SU-DHL-6 (cell line): ENCODE data around the gene IL27RA.

Experiments used
- H2AFZ ChIP-seq: fragments of 200-600 bp; sonication (generic); 2 replicates; pipeline ENCODE4 v1.6.1; 2014; ENCODE audit warnings: low read depth, mild to moderate bottlenecking, moderate library complexity, mixed read lengths, antibody characterized with exemption, low read length; ENCODE audit not compliant: severe bottlenecking
- H3F3A ChIP-seq: fragments of 200-600 bp; shearing (Covaris generic); 2 replicates; pipeline ENCODE4 v1.6.0; 2016; ENCODE audit warnings: antibody characterized with exemption, mild to moderate bottlenecking; ENCODE audit not compliant: insufficient read depth
- H3K27ac ChIP-seq: fragments of 200-600 bp; sonication (generic); 2 replicates; pipeline ENCODE4 v1.5.1; 2016; ENCODE audit warnings: low read depth, mild to moderate bottlenecking, low read length, moderate library complexity, mixed read lengths
- H3K27me3 ChIP-seq: fragments of 200-600 bp; sonication (generic), shearing (Covaris generic); 2 replicates; pipeline ENCODE4 v1.6.0; 2014; ENCODE audit warnings: mild to moderate bottlenecking, low read length
- H3K36me3 ChIP-seq: fragments of 200-600 bp; sonication (generic); 2 replicates; pipeline ENCODE4 v1.6.1; 2014; ENCODE audit warnings: mild to moderate bottlenecking, low read length, mixed read lengths
- H3K4me2 ChIP-seq: fragments of 300-600, 200-600 bp; shearing (Covaris generic), sonication (generic); 2 replicates; pipeline ENCODE4 v1.6.0; 2014; ENCODE audit warnings: low read length, low read depth, mild to moderate bottlenecking; ENCODE audit not compliant: poor library complexity, severe bottlenecking
- H3K4me3 ChIP-seq: fragments of 200-600 bp; sonication (generic); 2 replicates; pipeline ENCODE4 v1.5.1; 2014; ENCODE audit warnings: antibody characterized with exemption, low read length, mild to moderate bottlenecking, mixed read lengths; ENCODE audit not compliant: insufficient read depth, poor library complexity, severe bottlenecking
- H3K79me2 ChIP-seq: fragments of 200-600 bp; sonication (generic); 2 replicates; pipeline ENCODE4 v1.6.1; 2014; ENCODE audit warnings: mild to moderate bottlenecking, low read length, moderate library complexity; ENCODE audit not compliant: insufficient read depth
- H3K9ac ChIP-seq: fragments of 200-600 bp; sonication (generic); 2 replicates; pipeline ENCODE4 v1.7.0; 2014; ENCODE audit warnings: mild to moderate bottlenecking, low read length
- H3K9me2 ChIP-seq: fragments of 200-600 bp; sonication (generic); replicated peaks from 2 replicates; pipeline ENCODE4 v1.6.1; 2014; ENCODE audit warnings: low read length; ENCODE audit not compliant: insufficient read depth
- H3K9me3 ChIP-seq: fragments of 200-600 bp; sonication (generic); 2 replicates; pipeline ENCODE4 v1.6.1; 2014; ENCODE audit warnings: low read length, mixed read lengths; ENCODE audit not compliant: insufficient read depth
- H4K20me1 ChIP-seq: fragments of 200-600 bp; sonication (generic); 2 replicates; pipeline ENCODE4 v1.6.1; 2014; ENCODE audit warnings: low read depth, mild to moderate bottlenecking, antibody characterized with exemption, low read length, moderate library complexity, mixed read lengths
- EZH2phosphoT487 ChIP-seq: fragments of 200-600 bp; sonication (generic), shearing (Covaris generic); conservative IDR thresholded peaks from 2 replicates; pipeline ENCODE4 v1.6.1; 2018; ENCODE audit warnings: mild to moderate bottlenecking, antibody characterized with exemption, low read length, moderate library complexity, mixed read lengths
- TF ChIP-seq, protein P1 (sequence below): fragments of 200-600 bp; sonication (generic); IDR thresholded peaks from one replicate; pipeline ENCODE4 v1.5.1; 2017; ENCODE audit warnings: antibody characterized with exemption, mild to moderate bottlenecking, low read length, moderate library complexity; ENCODE audit not compliant: insufficient read depth, poor library complexity, severe bottlenecking

IL27RA gene

DNA sequence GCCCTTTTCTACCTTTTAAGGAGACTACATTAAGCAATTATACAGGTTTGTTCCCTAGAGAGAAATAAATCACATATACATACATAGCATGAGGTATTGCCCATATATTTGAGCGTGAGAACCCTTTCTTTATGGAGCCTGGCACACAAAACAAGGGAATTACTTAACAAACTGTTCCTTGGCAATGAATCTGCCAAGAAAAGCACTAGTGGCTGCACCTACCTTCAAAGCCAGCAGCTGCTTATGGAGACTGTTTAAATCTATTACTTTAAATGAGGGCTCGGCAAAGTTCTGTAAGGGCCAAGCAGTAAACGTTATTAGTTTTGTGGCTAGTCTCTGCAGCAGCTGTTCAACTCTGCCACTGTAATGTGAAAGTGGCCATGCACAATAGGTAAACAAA lies 32.5 kb upstream of the IL27RA start:
- H3K4me3 ChIP-seq, result no peak overlapping the region
- H3K9ac ChIP-seq, result no peak overlapping the region
- no peaks in the 10 kb centered on the region for H3K9me2 ChIP-seq
- H4K20me1 ChIP-seq, result no peaks in the 10 kb centered on the region
- H2AFZ ChIP-seq, result no peak overlapping the region
- no peaks in the 10 kb centered on the region for H3K27me3 ChIP-seq
- H3F3A ChIP-seq, result peaks cover 7% of the 10 kb centered on the region; the same call in 1 of the 2 replicates
- TF ChIP-seq, protein P1, sequence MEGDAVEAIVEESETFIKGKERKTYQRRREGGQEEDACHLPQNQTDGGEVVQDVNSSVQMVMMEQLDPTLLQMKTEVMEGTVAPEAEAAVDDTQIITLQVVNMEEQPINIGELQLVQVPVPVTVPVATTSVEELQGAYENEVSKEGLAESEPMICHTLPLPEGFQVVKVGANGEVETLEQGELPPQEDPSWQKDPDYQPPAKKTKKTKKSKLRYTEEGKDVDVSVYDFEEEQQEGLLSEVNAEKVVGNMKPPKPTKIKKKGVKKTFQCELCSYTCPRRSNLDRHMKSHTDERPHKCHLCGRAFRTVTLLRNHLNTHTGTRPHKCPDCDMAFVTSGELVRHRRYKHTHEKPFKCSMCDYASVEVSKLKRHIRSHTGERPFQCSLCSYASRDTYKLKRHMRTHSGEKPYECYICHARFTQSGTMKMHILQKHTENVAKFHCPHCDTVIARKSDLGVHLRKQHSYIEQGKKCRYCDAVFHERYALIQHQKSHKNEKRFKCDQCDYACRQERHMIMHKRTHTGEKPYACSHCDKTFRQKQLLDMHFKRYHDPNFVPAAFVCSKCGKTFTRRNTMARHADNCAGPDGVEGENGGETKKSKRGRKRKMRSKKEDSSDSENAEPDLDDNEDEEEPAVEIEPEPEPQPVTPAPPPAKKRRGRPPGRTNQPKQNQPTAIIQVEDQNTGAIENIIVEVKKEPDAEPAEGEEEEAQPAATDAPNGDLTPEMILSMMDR, result no peak
- H3K79me2 ChIP-seq, result peaks cover 4% of the 10 kb centered on the region; the same call in 1 of the 2 replicates
- H3K9me3 ChIP-seq, result peaks cover 3% of the 10 kb centered on the region; the same call in 1 of the 2 replicates
- H3K27ac ChIP-seq, result no peak overlapping the region
- no peaks in the 10 kb centered on the region for H3K36me3 ChIP-seq
- H3K4me2 ChIP-seq, result no peak overlapping the region

DNA sequence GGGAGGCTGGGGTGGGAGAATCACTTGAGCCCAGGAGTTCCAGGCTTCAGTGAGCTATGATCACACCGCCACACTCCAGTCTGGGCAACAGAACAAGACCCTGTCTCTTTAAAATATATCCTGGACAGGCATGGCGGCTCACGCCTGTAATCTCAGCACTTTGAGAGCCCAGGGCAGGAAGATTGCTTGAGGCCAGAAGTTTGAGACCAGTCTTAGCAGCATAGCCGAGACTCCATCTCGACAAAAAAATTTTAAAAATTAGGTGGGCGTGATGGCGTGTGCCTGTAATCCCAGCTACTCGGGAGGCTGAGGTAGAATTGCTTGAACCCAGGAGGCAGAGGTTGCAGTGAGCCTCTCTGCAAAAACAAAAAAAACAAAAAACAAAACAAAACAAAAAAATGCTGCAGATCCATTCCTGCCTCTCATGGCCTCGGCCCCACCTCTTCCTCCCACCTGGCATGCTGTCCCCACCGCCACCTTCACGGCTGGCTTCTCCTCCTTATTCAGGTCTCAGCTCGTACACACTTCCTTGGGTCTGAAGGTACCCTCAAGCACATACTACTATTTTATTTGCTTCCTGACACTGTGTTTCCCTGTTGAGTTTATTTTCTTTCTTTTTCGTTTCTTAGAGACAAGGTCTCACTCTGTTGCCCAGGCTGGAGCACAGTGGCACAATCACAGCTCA lies 30.7 kb upstream of the IL27RA start:
- Histone ChIP-seq H2AFZ (no peak overlapping the region), H3K9me3 (peaks cover 3% of the 10 kb centered on the region; the same call in 1 of the 2 replicates), H3K27ac (no peak overlapping the region), H4K20me1 (no peaks in the 10 kb centered on the region), H3K9ac (no peak overlapping the region), H3F3A (peaks cover 19% of the 10 kb centered on the region), H3K27me3 (no peaks in the 10 kb centered on the region), H3K36me3 (no peaks in the 10 kb centered on the region), H3K4me2 (no peak overlapping the region), H3K4me3 (no peak overlapping the region), H3K9me2 (no peaks in the 10 kb centered on the region), H3K79me2 (peaks cover 4% of the 10 kb centered on the region; the same call in 1 of the 2 replicates)
- TF ChIP-seq, protein P1, result no peak
- no peak for TF ChIP-seq EZH2phosphoT487

DNA sequence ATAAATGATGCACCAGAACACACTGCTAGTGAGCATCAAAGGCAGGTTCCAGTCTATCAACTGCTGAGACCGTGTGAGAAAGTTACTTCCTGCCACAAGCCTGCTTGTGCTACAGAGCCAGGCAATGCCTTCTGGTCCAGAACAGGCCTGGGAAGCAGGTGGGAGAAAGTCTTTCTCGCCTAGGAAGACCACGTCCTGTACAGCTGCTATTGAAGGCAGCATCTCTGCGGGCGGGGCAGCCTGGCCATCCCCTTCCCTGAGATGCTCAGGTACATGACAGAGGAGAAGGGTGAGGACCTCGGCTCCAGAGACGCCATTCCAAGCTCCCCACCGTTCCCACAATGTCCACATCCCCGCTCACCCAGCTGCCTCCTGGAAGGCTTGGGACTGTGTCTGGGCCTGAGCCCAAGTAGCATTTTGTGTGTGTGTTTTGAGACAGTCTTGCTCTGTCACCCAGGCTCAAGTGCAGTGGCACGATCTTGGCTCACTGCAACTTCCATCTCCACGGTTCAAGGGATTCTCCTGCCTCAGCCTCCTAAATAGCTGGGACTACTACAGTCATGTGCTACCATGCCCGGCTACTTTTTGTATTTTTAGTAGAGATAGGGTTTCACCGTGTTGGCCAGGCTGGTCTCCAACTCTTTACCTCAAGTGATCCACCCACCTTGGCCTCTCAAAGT lies 28.9 kb upstream of the IL27RA start:
- Histone ChIP-seq H3F3A (peaks cover 19% of the 10 kb centered on the region), H2AFZ (peak overlapping the region; percentile 69), H3K9me2 (no peaks in the 10 kb centered on the region), H3K9ac (peak overlapping the region; percentile 43), H3K36me3 (no peaks in the 10 kb centered on the region), H3K4me2 (peak overlapping the region; percentile 59), H3K27me3 (no peaks in the 10 kb centered on the region), H3K27ac (peak overlapping the region; percentile 75), H3K9me3 (peaks cover 3% of the 10 kb centered on the region; the same call in 1 of the 2 replicates), H4K20me1 (no peaks in the 10 kb centered on the region), H3K79me2 (peaks cover 4% of the 10 kb centered on the region; the same call in 1 of the 2 replicates), H3K4me3 (peak overlapping the region; percentile 15)
- TF ChIP-seq EZH2phosphoT487, result no peak
- TF ChIP-seq, protein P1, result no peak
